Ureter (tissue), 1 donor: ENCODE measurements around the gene STON2. TPM values are rescaled to one million over a fixed set of nuclear protein-coding genes. Genes with fewer than 3 reads are reported as not detected.

Experiments used
- DNase-seq: peaks from one replicate; pipeline ENCODE4 v3.0.0-alpha.2; 2020; ENCODE audit warnings: low spot score
- total RNA-seq: library from RNA; stranded (reverse); gene quantifications from one replicate; pipeline ENCODE4 v1.2.4, GENCODE V29; 2023
- donor health status: DM: yes; HTN: yes; CAD: no.

Gene STON2
- total RNA-seq, 1 donor from 2014 or later = 61.4 TPM

DNA sequence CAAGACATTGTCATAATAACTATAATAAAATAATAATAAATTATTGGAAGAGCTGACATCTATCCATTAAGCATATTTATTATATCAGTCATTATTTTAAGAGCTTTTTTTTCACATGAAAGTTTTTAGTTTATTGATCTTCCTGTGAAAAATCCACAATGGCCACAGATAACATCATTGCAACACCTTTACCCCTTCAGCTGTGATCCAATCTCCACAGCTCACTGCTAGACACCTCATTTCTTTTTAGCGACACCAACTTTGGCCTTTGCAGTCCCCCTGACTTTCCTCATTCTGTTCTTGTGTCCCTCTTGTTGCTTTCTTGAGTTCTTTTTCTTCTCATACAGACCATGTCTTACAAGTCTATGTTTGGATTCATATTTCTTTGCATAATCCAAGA lies 67.4 kb downstream of the STON2 start:
- no peak for DNase-seq

DNA sequence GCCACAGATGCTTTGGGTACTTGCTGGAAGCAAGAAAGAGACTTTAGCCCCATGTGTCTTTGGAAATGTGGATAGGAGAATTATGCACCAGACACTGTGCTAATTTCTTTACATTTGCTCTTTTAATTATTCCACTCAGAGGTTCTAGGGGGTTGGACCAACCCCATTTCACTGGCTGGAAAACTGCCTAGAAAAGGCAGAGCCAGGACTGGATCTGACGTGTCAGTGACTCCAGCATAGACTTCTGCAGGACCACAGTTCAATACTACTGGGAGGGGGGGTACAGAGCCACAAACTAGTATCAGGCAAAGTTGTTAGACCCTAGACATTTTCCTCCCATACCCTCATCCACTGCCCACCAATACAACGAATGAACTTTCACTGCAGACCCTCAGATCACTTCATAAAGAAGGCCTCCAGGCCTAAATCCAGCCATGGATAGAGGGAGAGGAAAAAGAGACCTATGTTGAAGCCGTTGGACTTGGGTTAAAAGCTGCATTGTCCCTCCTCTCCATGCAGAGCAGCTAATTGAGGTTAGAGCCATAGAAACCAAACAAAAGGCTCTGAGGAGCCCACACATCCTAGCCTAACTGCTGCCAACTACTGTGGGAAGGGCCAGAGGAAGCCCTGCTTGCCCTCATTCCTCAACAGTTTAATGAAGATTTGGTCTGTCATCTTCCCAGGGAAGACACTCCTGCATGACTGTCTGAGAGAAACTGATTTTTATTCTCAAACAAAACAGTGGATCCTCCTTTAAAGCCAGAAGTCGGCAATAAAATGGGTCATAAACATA lies 68.7 kb downstream of the STON2 start:
- DNase-seq = no peak

DNA sequence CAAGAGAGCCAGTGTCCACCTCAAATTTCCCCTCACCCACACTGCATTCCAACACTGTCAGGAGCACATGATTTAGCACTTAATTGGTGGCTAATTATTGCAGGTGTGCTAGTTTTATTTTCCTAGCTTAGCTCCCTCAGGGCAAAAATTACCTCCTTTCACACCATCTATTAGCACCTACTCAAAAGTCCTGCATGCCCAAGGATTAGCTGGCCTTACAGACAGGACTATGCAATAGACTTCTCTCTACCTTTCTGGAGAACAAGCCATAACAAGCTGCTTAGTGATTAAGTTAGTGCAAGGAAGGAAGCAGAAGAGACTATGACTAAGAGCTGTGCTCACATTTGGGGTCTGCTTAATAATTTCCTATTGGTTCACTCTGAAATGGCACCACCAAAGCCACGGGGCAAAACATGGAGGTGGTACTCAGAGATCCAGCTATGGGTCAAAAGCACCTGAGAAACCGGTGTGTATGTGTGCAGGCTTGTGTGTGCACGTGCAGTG lies 69.5 kb downstream of the STON2 start:
- DNase-seq = no peak

DNA sequence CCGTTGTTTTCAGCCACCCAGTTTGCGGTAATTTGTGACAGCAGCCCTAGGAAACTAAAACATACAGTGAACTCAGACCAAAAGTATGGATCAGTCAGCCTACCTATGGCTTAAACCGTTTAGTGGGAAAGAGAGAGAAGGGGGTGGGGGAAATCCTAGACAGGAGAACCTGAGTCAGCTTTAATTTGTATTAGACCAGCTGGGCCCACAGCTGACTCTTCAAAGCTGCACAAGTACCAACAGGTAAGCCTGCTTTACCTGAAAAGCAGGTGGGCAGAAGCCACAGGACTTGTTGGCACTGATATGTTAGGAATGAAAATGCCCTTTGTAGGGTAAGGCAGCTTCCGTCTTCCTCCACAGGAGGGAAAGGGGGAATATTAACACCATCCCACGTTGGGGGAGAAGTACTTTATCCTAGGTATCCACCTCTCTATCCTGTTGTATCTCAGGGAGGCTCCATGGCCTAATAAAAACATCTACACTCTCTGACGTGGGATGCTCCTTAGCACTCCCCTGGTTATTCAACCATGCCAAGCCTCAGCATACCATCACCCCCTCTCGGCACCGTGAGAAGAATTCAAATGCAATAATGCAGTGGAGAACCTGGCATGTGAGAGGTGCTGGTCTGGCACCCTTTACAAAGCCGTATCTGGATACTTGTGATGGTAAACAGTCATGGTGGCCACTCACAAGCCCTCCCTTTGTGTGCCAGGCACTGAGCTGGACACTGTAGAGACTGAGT lies 70.3 kb downstream of the STON2 start:
- DNase-seq = peak; percentile 83

DNA sequence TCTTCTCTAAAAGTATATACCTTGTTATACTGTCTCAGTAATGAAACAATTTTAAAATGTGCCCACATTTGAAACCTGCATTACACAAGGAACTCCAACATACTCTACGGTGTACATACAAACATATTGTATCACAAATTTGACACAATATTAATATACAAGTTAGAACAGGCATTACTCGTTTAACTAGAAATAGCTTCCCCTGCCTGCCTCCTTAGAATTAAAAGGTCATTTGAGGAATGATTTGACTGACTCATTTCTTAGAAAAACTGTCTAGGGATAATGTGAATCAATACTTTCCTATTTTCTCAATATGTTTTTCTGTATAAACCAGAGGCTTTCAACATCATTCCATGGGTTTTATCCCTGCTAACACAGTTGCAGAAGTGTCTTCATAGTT lies 73.7 kb downstream of the STON2 start:
- no peak for DNase-seq

DNA sequence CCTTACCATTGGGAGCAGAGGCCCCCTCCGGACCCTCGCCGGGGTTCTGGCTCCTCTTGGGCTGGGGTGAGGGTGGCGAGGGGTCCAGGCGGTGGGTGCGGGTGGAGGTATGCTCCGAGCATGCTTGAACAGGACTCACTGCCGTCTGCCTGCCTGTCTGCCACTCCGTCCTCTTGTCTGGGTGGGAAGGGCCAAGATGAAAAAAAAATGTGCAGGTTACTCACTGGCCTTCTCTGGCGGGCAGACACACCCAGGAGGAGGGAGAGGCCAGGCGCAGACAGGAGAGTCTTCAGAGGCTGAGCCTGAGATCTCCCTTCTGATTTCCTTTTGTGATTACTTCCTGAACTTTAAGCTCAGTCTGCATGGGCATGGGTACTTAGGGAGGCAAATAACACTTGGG lies 76.1 kb downstream of the STON2 start:
- peak; percentile 73 for DNase-seq

DNA sequence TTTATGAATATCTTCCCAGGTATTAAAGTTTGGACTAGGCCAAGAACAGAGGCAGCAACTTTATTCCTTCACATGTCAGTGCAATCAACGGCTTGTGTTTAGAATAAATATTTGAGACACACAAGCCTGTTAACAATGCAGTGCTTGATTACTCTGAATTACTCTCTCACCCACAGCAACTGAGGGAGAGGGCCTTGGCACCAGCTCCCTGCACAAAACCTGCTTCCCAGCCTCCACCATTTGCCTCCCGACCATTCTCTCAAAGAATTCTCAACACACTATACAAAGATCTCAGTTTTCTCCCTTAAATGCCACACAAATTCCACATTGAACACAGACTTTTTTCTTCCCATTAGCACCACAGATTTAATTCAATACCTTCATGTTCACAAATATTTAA lies 77.0 kb downstream of the STON2 start:
- no peak for DNase-seq

DNA sequence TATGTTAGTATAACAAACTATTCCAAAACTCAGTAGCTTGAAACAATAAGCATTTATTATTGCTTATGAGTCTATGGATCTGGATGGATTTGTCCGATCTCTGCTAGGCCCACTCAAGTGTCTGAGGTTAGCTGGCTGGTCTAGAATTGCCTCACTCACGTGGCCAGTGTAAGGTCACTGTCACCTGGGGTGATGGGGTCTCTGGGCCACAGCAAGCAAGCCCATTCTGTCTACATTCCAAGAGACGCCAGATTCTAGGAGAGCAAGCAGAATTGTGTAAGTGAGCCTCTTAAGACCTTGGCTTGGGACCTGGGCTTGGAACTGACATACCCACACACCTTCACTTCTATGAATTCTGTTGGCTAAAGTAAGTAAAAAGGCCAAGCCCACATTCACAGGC lies 80.2 kb downstream of the STON2 start:
- no peak for DNase-seq

DNA sequence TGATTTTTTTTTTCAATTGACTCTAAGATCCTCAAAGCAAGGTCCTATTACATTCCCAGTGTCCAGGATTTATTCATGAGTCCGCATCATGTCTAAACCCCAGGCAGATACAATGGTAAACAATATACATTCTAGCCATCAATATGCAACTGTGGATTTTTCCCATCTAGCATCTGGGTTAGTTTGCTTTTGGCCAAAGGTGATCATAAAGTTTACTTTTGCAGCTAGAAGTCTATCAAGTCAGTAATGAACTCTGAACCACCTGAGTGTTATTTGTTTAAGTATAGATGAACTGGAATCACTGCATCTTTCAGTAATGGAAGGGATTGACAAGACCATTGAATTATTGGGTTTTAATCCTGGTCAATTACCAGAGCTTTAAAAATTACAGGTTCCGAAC lies 80.8 kb downstream of the STON2 start:
- no peak for DNase-seq

DNA sequence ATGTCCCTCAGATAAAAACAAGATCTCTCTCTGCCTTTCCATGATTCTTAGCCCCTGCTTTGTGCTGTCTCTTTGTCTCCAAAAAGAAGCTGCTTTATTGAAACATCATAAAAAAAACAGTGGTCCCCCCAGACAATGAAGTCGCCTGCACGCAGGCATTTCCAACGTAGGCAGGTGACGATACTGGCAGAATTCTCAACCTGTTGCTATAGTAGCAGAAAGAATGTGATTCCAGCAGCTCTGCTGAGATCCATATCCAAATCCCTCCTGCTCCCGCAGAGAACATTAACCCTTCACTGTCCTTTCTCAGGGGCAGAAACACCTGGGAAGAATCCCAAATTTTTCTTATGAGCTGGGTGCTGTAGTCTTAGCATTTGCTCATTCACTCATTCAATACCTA lies 84.8 kb downstream of the STON2 start:
- no peak for DNase-seq

DNA sequence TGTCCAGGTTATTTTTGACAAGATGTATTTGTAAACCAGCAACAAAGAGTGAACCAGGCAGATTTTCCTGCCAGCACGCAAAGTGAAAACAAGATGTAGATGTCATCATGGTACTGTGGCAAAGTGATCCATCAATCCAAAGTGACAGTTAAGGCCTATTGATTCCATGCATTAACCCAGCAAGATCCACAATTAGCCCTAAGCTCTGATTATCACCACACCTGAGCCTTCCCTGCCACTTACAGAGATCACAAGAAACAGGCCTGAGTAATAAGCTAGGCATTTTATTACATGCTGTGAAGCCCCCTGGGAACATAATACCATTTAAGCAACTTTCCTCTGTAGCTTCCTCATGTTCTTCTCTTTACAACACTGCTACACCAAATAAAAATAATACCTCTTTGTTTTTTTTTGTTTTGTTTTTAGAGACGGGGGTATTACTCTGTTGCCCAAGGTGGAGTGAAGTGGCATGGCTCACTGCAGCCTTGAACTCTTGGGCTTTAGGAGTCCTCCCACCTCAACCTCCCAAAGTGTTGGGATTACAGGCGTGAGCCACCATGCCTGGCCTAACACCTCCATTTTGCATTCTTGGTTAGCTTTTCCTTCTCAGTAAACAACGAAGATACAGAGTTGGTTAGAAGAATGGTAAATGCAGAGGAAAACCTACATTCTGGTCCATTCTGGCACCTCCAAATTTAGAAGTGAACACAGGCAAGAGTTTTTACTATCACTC lies 85.5 kb downstream of the STON2 start:
- DNase-seq = no peak

DNA sequence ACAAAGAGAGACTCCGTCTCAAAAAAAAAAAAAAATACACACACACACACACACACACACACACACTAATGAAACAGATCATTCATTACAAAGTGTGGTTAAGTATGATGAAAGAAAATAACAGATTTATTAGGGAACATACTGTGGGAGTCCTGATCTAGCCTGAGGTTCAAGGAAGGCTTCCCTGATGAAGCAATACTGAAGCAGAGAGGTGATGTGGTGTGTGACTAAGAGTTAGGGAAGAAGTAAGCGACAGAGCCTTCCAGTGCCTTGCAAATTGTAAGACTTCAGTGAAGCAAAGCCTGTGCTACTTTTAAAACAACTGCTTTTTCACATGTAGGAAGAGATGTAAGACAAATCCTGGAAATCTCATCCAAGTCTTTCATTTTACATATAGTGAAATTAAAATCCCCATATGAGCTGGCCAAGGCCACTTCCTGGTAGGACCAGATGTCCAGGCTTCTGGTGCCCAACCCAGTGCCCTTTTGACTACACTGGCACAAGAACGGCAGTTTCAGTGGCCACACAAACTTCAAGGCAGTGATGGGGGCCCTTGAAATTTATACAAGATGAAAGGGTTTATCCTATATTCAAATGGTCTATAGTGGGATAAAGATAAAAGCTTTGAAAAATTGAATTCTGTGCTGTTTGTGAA lies 86.2 kb downstream of the STON2 start:
- no peak for DNase-seq

DNA sequence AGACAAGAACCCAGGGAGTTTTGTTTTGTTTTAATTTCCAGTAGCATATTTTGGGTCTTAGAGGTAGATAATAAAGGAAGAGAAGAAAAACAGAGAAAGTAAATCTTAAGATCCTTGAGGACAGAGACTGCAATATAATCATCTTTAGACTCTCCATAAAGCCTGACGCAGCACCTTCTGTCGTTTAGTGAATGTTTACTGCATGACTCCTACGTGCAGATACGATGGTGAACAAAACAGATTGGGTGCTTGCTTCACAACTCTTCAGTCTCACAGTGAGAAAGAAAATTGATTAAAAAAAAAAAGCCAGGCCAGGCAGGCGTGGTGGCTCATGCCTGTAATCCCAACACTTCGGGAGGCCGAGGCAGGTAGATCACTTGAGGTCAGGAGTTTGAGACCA lies 86.9 kb downstream of the STON2 start:
- no peak for DNase-seq

DNA sequence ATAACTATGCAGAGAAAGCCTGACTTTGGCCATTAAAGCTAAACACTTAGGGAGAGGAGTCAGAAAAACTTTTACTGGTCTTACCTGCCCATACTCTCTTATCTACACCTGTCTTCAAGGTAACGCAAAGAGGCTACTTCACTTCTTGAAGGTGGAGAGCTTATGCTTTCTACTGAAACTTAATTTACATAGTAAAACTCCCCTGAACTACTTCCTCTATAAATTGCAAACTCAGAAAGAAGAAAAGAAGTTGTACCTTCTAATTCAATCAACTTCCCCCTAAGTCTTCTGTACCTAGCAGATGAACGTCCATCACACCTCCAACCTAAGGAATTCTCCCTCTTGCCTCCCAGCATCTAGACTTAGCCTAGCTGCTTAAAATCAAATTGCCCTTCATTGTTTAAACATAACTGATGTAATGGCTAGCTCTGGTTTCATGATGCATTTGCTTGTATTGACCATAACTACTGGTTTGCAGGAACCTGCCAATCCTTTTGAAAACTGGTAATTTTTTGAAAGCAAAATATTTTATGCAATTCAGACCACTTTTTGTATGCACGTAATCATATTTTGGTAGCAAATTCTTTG lies 87.7 kb downstream of the STON2 start:
- DNase-seq = no peak

DNA sequence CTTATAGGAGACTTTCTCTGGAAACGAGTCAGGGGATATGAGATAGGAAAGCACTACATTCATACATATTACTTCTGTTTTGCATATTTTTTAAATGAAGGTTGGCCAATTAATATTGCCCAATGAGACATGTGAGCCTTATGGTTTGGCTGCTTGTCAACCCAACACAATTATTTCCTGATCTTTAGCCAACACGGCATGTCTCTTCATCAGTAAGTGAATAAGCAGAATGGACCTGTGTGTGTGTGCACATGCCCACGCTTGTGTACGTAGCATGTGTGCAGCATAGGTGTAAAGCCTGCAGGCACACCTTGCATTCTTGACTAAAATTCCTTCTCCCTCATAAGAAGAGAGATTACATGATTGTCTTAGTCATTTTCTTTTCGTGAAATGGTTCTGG lies 88.3 kb downstream of the STON2 start:
- no peak for DNase-seq

DNA sequence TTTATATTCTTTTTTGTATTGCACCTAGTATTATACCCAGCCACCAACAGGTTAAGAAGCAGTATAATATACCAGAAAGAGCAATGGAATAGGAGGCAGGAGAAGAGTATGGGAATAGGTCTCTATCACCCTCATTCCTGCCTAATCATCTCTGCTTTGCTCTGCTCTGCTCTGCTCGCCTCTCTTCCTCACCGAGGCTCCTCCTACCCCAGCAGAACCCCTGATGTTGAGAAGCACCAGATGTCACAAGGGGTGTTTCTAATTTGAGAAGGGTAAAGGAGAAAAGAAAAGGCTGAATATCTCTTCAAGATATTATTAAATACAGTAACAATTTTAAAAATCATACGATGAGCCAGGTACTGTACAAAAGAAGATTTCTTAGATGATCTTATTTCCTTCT lies 89.0 kb downstream of the STON2 start:
- DNase-seq = no peak

DNA sequence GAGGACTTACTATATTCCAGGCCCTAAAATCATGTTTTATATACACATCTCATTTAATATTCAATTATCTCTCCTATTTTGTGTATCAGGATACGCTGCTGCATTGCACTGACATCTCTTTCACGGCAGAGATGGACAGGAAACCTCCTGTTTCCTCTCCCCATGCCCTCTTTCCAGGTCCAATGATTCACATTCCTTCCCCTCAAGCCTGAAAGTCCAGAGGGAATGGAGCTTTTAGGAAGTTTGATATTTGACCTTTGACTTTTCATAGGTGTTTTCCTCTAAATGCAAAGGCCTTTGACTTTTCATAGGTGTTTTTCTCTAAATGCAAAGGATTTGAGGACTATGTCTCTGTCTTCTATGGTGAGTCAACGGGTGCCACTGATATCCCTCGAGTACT lies 89.5 kb downstream of the STON2 start:
- DNase-seq = no peak

DNA sequence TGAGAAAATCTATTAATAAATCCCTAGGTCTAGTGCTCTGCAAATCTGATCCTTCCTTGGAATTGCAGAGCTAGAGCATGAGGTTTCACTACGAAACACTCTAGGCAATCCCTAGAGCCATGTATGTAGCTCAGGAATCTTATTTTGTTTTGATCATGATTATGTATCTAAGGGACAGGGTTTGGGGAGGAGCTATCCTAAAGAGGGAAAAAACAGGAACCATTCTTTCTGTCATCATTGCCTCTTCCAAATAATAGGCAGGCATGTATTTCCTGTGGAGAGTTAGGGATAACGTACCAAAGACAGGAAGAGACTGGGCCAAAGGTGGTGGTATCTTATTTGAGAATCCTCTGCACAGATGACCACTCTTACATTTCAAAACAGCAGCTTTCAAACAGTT lies 90.6 kb downstream of the STON2 start:
- no peak for DNase-seq

DNA sequence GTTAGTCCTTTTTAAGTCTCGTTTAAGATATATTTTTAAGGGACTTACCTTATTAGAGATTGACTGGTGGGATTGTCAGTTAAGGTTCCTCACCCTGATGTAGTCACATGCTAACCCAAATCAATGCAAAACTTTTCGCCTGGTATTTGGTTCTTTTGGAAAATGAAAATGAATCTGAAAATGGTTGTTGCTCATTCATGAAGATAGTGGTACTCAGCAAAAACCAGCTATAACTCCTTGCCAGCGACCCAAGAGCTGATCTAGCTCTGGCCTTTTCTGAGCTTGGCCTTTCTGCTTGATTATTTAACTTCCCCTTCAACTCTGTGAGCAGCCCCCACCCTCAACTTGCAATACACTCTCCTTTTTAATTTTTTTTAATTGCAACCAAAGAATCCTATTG lies 94.4 kb downstream of the STON2 start:
- DNase-seq = no peak

DNA sequence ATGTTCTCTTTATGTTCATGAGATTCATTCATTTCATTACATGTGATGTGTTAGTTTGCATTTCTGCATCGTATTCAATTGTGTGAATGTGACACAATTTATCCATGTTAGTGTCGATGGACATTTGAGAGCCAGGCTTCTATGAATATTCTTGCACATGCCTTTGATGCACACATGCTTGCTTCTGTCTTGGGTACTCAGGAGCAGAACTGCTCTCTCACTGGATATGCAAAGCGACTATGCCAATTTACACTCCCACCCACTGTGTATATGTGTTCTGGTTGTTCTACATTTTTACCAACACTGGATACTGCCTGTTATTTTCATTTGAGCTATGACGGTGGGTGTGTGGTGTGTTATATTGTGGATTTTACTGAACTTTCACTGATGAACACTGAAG lies 95.1 kb downstream of the STON2 start:
- no peak for DNase-seq

DNA sequence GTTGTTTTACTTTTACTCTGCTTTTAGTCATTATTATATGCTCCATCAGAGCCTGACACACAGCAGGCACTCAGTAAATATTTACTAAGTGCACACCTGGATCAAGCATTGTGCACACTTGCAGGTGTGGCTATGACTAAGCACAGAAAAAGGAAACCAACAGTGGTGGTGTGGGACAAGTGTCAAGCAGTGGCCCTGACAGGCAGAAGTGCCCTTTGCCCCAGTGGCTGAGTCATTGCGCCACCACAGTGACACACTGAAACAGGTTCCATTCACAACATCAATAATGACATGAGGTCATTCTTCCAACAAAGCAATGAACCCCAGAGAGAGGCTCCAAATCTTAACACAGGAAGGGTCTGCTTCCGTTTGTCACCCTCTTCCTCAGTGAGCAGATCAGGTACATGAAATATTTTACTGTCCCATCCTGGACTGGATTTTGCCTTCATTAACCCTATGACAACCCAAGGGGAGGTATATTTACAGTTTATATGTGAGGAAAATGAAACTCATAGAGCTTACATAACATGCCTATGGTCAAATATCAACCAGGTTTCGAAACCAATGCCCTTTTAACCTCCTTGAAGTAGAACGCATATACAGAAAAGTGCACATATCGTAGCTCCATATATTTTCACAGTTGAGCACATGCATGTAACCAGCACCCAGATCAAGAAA lies 96.7 kb downstream of the STON2 start:
- DNase-seq = peak; percentile 89
